Ureter (tissue), 1 donor: ENCODE data around the gene RCVRN. TPM values are rescaled to one million over a fixed set of nuclear protein-coding genes. Genes with fewer than 3 reads are reported as not detected.

Experiments
- DNase-seq: peaks from one replicate; pipeline ENCODE4 v3.0.0-alpha.2; 2020; ENCODE audit warnings: low spot score
- total RNA-seq: library from RNA; stranded (reverse); gene quantifications from one replicate; pipeline ENCODE4 v1.2.4, GENCODE V29; 2023
- donor health status: DM: yes; HTN: yes; CAD: no.

The RCVRN gene
- total RNA-seq = not detected

DNA sequence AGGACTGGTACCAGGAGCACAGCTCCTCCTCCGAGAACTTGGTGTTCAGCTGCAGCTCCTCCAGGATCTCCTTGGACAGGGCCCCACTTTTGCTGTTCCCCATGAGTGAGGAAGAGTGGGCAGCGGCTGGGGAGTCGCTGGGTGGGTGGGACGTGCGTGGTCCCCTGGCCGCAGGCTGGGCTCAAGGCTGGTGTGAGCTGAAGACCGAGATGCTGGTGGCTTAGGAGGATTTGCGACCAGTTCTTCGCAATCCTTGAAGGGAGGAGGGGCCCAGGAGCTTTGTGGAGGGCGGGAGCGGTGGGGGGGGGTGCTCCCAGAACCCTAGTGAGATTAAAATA lies at the start of gene RCVRN:
RCVRN (minus strand) TSS at position 194 of the 338 bp plus-strand sequence; CDS start at position 103, 91 bp downstream.
- DNase-seq = no peak

DNA sequence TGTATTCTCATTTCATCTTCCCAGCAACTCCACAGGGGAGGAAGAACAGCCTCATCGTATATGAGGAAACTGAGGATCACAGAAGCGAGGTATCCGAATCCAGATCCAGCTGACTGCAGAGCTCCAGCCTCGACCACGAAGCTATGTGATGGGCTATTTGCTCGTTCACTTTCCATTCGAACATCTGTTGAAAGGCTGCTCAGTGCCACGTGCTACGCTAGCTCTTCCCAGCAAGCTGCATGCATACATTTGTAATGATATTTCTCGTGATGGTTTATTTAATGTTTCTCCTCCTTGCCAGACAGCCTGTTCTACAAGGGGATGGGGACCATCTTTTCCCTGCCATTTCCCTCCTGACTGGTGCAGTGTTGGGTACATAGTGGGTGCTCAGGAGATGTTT lies 48.4 kb upstream of the RCVRN start:
- no peak for DNase-seq

DNA sequence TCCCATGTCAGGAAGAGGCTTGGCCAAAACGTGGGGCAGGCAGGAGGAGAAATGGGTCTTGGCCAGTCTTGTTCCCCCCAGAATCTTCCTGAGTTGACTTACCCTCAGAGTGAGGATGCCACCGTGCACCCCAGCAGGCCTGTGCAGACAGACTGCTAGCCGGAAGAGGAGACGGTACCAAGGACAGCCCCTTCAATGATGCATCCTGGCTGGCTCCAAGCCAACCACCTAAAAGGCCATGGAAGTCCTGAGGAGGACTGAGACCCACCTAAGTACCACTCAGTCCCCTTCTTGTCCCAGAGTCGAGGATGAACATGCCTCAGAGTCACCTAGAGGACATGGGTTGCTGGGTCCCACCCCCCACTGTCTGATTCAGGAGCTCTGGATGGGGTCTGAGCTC lies 46.7 kb upstream of the RCVRN start:
- DNase-seq = no peak

DNA sequence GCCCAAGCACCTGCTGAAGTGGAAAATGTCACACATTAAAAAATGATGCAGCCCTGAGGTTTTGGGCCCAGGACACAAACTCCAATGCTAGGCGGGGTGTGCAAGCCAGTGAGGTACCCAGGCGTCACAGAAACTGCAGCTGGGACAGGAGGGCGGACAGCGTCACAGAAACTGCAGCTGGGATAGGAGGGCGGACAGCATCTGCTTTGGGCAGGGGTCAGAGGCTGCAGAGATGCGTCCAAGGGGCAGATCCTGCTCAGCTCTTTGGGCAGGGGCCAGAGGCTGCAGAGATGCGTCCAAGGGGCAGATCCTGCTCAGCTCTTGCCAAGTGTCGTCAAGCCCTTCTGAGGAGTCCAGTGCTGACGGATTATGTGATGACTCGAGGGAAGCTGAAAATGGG lies 43.9 kb upstream of the RCVRN start:
- no peak for DNase-seq

DNA sequence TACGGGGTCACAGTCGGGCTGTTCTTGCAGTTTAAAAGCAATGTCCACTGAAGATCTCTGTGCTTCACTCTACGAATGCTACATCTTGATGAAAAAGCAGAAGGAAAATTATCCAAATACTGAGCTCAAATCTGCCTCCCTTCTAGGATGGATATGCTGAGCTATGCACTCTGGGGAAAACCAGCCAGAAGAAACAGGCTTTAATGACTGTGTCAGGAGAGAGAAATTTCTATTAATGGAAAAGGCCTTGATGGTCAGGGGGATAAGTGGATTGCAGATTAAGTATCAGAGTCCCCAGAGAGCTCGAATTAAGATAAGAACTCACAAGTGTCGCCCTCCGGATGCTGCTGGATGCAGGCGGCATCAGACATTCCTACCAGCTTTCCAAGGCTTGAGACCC lies 39.6 kb upstream of the RCVRN start:
- no peak for DNase-seq

DNA sequence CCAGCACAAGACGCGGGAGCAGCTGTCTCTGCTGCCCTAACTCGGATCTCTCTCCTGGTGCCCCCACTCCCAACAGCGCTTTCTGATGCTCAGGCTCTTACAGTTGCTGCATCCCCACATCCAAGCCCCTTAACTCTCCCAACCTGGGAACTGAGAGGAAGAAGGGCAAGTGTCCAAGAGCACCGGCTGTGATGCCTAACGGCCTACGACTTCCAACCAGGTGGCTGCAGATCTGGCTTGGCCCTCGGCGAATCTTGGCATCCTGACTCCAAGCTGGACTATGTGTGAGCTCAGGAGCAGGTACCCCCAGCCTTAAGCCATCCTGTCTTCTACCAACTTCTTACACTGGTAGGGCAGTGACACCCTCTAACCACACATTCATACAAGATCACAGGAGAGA lies 38.3 kb upstream of the RCVRN start:
- DNase-seq = no peak

DNA sequence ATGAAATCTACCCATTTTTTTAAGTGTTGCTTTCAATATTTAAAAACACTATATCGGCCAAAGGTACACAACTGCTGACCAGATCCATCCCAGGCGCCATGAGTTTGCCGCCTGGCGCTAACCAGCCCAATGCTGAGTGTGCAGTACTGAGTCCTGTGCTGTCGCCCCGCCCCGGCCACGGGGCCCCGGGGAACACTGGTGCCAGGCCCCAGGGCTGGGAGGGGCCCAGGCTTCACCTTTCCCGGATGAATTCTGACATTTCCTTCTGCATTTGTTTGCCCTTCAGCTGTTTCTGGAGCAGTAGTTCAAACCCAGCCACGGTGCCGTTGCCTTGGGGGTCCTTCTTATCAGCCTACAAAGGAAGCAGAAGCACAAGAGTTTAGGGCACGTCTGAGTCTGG lies 37.8 kb upstream of the RCVRN start:
- DNase-seq = no peak

DNA sequence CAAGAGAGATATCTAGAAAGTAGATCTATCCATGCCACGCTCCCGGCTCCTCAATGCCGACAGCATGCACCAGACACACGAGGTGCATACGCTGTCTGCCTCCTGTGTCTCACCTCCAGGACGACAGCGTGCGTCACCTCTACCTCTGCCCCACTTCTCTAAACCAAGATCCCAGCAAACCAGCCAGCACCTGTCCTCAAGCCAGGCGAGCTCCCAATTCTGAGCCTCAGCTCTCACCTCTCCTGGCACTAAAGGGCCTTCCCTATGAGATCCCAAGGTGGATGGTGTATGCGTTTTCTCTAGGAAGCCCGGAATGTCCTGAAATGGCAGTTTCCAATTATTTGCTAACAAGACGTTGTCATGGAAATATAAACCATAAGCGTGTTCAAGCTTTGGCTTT lies 36.2 kb upstream of the RCVRN start:
- no peak for DNase-seq

DNA sequence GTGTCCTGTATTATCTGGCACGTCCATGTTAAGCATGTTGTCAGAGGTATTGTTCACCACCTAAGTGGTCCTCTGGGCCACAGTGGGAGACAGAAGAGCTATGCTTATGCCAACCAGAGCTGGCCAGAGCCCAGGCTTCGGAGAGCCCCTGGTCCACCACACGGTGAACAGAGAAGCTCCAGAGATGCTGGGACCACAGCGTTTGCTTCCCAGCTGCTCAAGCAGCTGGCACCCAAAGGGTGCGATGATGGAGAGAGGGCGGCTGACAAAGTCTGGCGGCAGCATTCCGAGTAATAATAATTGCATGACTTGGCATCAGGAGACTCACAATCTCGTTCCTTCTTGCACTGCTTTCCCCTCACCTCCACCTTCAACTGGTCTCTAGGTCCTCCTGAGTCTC lies 35.8 kb upstream of the RCVRN start:
- no peak for DNase-seq

DNA sequence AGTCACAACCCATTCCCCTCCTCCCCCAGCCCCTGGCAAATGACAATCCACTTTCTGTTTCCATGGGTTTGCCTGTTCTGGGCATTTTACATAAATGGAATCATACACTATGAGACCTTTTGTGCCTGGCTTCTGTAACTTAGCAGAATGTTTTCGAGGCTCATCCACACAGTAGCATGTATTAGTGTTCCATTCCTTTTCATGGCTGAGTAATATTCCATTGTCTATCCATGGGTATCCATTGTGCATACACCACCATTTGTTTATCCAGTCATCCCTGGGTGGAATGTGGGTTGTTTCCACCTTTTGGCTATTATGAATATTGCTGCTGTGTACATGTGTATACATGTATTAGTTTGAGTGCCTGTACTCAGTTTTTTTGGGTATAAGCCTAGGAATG lies 33.7 kb upstream of the RCVRN start:
- no peak for DNase-seq

DNA sequence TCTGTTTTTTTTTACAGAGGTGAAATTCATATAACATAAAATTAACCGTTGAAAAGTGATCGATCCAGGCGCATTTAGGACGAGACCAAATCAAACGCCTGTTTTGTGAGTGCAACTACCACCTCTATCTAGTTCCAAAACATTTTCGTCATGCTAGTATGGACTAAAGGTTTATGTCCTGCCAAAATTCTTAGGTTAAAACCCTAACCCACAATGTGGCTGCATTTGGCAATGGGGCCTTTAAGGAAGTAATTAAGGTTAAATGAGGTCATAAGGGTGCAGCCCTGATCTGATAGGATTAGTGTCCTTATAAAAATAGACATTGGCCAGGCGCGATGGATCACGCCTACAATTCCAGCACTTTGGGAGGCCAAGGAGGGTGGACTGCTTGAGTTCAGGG lies 32.8 kb upstream of the RCVRN start:
- DNase-seq = no peak

DNA sequence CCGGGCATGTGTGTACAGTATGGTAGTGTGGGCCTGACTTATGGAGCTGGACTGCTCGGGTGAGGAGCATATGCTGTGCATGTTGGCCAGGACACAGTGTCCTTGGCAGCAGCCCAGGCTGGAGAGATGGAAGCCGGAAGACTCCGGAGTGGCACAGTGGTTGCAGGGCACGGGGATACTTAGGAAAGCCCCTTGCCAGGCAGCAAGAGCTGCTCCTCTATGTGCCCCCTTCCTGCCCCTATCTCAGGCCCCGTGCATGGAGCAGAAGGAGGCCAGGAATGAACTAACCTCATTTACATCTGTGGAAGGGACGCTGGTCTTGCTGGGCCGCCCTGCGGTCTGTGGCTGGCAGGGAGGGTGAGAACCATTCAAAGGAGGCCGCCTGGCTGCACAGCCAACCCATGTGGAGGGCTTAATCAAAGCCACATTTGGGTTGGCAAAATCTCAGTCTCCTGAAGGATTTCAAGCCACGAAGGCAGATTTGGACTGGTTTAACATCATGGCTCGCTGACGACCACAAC lies 32.2 kb upstream of the RCVRN start:
- DNase-seq = no peak

DNA sequence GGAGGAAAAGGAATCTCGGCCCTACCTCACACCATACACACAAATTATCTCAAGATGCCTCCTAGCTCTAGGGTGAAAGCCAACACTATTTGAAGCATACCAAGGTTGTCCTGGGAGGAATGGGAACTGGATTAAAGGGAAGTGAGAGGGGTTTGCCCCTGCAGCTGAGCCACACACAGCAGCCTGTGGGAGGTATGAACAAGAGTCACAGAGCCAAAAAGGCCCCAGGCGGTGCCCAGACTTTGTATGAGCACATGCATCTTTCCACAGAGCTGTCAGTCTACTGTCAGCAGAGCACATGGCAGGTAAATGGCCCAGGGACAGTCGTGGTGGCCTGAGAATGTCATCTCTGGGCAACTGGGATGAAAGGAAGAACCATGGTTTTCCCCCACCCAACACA lies 31.0 kb upstream of the RCVRN start:
- DNase-seq = no peak

DNA sequence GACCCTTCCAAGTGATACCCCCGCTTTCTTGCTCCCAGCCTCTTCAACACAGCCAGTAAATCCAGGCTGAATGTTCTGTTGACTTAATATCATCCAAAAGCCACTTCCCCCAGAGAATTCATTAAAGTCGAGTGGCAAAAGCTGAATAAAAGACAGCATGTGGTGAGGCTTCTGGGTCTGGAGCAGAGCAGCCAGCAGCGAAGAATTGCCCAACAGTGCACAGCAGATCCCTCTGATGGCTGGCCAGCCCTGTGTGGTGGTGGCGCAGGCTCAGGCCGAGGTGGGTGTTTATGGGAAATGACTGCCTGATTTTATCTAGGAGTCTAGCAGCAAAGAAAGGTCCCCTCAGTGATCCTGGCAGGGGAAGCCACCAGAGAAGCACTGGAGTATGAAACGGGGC lies 30.3 kb upstream of the RCVRN start:
- DNase-seq = no peak

DNA sequence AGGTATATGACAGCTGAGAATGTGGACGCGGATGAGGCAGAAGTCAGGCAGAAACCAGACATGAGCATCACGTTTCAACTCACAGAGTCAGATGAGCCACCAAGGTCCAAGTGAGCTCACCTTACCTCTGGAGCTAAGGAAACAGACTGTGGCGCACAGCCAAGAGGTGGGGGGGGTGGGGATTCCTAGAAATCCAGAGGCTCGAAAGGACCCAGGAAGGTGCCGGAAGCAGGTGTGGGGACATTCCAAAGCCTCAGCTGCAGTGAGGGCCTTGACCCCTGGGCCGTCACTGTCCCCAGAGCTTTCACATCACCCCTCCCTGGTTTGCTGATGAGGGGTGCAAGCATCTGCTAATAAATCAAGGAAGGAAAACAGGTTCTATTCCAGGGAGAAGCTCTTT lies 29.3 kb upstream of the RCVRN start:
- DNase-seq = no peak

DNA sequence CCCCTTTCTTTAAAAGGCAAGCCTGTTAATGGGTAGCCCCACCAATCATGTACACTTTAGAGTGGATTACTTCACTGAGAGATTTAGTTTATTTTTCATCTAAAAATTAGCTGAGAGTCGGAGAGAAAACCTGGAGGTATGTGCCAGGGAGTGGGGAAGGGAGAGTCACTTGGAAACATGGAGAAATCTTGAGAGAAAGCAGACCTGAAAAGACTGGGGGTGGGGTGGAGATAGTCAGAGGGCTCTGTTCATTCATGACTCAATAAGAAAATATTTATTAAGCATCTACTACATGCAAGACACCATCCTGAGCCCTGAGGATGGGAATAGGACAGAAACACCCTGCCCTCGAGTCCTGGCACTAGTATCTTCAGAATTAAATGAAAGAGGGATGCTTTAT lies 27.4 kb upstream of the RCVRN start:
- DNase-seq = no peak

DNA sequence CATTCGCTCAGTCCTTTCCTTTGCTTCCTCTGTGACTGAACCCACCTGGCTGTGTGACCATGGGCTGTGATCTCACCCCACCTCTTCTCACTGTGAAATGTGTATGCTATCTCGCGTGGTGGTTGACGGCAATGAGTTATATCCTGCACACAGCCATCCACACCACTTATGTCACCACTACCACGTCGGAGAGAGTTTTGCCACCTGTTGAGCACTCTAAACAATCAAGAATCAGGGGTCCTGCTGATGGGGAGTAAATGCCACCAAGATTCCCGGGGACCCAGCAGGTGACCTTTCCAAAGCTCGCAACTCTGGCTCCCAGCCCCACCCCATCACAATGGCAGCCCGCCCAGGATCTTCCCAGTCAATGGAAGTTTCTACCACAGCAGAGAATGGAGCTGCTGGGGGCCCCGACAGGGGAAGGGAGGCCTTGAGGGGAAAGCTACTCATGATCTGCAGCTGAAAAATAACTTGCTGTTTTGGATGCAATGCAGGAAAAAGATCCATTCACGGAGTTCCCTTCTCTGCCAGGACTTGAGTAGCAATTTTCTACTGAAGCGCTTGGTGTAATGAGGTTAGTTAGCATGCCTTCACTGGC lies 26.2 kb upstream of the RCVRN start:
- no peak for DNase-seq

DNA sequence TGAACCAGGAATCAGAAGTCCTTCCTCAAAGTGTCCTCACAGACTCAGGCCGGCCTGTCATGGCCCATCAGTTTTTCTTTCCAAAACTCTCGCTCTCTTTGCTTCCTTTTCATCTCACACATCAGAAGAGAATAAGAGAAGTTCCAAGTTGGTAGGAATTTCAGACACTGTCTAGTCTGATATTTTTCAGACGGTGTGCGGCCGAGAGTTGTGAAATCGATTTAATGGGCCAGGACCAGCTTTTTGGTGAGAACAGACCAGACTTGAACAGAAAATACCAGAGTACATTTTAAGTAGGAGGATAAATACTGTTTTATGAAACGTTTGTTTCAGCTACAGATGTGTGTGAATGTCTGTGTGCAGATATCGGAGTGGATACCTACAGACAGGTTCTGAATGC lies 24.8 kb upstream of the RCVRN start:
- DNase-seq = no peak

DNA sequence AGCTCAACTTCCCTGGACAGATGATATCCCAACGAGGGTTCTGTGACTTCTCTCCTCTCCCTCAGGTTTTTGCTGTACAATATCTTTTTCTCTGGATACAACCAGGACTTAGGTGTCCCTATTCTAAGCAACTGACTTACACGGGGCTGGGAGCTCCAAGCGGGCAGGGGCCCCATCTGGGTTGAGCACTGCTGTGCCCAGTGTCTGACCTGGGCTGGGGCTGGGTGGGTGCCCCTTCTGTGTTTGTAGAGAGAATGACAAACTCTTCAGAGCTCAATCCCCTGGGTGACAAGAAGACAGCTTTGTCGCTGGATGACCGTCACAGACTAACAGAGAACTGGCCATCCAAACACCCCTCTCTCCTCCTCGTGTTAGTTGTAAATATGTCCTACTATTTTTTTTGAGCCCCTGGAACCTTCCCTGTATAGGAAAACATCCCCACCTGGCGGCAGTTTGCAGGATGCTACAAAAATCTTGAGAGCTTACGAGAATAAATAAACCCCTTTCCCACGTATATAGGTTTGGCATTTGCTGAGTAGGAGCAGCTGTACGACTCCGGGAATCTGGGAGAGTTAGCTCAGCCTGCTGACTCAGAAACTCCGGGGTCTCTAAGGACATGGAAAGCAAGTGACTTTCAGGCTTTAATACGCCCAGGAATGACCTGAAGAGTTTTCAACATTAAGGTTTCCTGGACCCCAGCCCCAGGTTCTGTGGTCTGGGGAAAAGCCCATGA lies 23.7 kb upstream of the RCVRN start:
- no peak for DNase-seq

DNA sequence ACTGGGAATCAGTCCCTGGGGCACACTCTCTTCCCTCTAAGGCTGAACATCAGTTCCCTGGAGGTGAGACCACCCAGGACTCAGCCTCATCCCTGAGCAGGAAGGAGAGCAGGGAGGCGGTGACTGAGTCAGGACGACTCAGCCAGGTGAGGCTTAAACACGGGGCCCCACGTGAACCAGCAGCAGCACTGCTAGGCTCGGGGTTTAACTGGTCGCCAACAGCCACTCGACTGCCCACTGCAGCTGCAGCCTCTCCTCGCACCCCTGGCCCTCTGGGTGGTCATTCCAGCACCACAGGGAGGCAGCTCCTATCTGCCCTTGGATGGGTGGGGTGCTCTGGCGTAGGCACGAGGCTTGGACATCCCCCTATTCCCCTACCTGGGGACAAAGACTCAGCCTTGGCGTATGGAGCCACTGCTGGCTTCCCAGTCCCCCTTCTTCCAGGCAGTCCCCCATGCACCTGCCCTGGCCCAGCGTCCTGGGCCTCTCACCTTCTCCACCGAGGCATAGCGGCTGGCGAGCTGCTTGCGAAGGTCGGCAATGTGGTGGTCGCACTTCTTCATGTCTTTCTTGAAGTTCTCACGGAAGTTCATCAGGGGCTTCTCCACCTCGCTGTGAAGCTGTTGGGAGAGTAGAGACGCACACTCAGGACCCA lies 21.2 kb upstream of the RCVRN start:
- DNase-seq = no peak

DNA sequence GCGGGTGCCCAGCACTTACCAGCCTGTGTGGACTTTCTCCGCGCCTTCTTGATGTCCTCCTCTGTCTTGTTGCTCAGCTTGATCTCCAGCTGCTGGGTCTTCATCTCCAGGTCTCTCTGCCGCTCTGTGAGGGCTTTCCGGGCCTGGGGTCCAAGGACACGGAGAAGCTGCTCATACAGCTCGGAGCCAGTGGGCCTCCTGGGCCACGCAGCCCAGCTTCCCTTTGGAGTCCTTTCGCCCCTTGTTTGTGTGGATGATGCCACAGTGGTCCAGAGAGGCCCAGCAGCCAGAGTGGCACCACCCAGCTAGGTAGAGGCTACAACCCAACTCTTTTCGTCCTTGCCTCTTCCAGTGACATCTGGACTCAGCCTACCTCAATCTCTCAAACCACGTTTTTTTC lies 20.4 kb upstream of the RCVRN start:
- no peak for DNase-seq

DNA sequence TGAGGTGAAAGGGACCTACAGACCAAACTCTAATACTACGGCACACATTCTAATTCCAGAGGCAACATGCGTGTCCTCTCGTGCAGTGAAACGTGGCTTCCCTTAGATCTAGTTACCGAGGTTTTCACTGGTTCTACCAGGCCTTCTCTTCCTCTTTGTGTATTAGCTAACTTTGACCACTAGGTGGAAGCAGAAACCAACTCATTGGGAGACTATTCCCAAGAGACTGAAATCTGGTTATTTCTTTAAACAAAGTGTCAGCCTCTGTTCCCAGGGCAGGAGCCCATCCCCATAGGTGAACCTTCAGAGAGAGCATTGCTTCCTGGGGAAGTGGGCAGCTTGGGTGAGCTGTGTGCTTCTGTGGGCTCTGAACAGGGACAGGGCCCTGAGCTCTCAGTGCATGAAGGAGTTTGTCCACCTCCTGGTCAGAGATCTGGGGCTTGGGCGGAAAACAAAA lies 19.7 kb upstream of the RCVRN start:
- DNase-seq = peak; percentile 51
